Measurements from ENCODE around the gene SETD2. TPM values are rescaled to one million over a fixed set of nuclear protein-coding genes. Genes with fewer than 3 reads are reported as not detected.

SETD2 gene
- total and polyA plus RNA-seq, 2 of the 8 experiments (the other 6 are each of a cell fraction or from before 2014, with no cell fraction given), result 15.7 to 46.3 TPM

DNA sequence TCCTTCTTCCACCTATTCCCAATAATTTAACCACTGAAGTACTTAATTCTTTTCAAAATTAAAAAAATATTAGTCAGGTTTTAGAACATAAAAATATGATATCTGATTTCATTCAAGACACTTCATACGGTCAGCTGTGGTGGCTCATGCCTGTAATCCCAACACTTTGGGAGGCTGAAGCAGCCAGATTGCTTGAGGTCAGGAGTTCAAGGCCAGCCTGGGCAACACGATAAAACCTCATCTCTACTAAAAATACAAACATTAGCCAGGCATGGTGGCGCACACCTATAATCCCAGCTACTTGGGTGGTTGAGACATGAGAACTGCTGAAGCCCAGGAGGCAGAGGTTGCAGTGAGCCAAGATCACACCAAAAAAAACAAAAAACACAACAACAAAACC lies 127.8 kb downstream of the SETD2 start (continued):
- TF ChIP-seq, protein P1, sequence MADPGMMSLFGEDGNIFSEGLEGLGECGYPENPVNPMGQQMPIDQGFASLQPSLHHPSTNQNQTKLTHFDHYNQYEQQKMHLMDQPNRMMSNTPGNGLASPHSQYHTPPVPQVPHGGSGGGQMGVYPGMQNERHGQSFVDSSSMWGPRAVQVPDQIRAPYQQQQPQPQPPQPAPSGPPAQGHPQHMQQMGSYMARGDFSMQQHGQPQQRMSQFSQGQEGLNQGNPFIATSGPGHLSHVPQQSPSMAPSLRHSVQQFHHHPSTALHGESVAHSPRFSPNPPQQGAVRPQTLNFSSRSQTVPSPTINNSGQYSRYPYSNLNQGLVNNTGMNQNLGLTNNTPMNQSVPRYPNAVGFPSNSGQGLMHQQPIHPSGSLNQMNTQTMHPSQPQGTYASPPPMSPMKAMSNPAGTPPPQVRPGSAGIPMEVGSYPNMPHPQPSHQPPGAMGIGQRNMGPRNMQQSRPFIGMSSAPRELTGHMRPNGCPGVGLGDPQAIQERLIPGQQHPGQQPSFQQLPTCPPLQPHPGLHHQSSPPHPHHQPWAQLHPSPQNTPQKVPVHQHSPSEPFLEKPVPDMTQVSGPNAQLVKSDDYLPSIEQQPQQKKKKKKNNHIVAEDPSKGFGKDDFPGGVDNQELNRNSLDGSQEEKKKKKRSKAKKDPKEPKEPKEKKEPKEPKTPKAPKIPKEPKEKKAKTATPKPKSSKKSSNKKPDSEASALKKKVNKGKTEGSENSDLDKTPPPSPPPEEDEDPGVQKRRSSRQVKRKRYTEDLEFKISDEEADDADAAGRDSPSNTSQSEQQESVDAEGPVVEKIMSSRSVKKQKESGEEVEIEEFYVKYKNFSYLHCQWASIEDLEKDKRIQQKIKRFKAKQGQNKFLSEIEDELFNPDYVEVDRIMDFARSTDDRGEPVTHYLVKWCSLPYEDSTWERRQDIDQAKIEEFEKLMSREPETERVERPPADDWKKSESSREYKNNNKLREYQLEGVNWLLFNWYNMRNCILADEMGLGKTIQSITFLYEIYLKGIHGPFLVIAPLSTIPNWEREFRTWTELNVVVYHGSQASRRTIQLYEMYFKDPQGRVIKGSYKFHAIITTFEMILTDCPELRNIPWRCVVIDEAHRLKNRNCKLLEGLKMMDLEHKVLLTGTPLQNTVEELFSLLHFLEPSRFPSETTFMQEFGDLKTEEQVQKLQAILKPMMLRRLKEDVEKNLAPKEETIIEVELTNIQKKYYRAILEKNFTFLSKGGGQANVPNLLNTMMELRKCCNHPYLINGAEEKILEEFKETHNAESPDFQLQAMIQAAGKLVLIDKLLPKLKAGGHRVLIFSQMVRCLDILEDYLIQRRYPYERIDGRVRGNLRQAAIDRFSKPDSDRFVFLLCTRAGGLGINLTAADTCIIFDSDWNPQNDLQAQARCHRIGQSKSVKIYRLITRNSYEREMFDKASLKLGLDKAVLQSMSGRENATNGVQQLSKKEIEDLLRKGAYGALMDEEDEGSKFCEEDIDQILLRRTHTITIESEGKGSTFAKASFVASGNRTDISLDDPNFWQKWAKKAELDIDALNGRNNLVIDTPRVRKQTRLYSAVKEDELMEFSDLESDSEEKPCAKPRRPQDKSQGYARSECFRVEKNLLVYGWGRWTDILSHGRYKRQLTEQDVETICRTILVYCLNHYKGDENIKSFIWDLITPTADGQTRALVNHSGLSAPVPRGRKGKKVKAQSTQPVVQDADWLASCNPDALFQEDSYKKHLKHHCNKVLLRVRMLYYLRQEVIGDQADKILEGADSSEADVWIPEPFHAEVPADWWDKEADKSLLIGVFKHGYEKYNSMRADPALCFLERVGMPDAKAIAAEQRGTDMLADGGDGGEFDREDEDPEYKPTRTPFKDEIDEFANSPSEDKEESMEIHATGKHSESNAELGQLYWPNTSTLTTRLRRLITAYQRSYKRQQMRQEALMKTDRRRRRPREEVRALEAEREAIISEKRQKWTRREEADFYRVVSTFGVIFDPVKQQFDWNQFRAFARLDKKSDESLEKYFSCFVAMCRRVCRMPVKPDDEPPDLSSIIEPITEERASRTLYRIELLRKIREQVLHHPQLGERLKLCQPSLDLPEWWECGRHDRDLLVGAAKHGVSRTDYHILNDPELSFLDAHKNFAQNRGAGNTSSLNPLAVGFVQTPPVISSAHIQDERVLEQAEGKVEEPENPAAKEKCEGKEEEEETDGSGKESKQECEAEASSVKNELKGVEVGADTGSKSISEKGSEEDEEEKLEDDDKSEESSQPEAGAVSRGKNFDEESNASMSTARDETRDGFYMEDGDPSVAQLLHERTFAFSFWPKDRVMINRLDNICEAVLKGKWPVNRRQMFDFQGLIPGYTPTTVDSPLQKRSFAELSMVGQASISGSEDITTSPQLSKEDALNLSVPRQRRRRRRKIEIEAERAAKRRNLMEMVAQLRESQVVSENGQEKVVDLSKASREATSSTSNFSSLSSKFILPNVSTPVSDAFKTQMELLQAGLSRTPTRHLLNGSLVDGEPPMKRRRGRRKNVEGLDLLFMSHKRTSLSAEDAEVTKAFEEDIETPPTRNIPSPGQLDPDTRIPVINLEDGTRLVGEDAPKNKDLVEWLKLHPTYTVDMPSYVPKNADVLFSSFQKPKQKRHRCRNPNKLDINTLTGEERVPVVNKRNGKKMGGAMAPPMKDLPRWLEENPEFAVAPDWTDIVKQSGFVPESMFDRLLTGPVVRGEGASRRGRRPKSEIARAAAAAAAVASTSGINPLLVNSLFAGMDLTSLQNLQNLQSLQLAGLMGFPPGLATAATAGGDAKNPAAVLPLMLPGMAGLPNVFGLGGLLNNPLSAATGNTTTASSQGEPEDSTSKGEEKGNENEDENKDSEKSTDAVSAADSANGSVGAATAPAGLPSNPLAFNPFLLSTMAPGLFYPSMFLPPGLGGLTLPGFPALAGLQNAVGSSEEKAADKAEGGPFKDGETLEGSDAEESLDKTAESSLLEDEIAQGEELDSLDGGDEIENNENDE (IDR thresholded peaks at IDR 0.05; ENCODE audit: insufficient replicate concordance, low read length), result no peak
- TF ChIP-seq RNF2 (IDR thresholded peaks at IDR 0.05; ENCODE audit: borderline replicate concordance, low read depth, low read length, missing control alignments, poor library complexity, severe bottlenecking), result no peak
- TF ChIP-seq SRF (IDR thresholded peaks at IDR 0.05; ENCODE audit: low read depth, low read length), result no peak
- no peak for TF ChIP-seq CHD2 (IDR thresholded peaks at IDR 0.05; ENCODE audit: low read length)
- no peak for TF ChIP-seq HDAC6 (IDR thresholded peaks at IDR 0.05; ENCODE audit: low read depth, low read length)
- TF ChIP-seq JUN (IDR thresholded peaks at IDR 0.05; ENCODE audit: low read depth, low read length), result no peak
- TF ChIP-seq RBBP5 (IDR thresholded peaks at IDR 0.05; ENCODE audit: borderline replicate concordance, low read depth, low read length), result no peak
- TF ChIP-seq, protein P2, sequence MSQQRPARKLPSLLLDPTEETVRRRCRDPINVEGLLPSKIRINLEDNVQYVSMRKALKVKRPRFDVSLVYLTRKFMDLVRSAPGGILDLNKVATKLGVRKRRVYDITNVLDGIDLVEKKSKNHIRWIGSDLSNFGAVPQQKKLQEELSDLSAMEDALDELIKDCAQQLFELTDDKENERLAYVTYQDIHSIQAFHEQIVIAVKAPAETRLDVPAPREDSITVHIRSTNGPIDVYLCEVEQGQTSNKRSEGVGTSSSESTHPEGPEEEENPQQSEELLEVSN (IDR thresholded peaks at IDR 0.05), result no peak
- no peak for TF ChIP-seq BCL11A (IDR thresholded peaks at IDR 0.05; ENCODE audit: low read depth in 2 of 2, low read length in 2 of 2)
- TF ChIP-seq, protein P3, sequence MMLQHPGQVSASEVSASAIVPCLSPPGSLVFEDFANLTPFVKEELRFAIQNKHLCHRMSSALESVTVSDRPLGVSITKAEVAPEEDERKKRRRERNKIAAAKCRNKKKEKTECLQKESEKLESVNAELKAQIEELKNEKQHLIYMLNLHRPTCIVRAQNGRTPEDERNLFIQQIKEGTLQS (IDR thresholded peaks at IDR 0.05; ENCODE audit: insufficient read depth, low read depth, low read length), result no peak

Data from H1 (cell line).